ENCODE results near the gene ZNF223.

DNA sequence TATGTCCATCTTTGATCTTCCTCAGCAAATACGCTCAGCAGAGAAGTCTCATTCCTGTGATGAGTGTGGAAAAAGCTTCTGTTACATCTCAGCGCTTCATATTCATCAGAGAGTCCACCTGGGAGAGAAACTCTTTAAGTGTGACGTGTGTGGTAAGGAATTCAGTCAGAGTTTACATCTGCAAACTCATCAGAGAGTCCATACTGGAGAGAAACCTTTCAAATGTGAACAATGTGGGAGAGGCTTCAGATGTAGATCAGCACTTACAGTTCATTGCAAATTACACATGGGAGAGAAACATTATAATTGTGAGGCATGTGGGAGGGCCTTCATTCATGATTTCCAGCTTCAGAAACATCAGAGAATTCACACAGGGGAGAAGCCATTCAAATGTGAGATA is 14.5 kb downstream of the ZNF223 start:
- no peak for TF ChIP-seq POLR2A (IDR thresholded peaks at IDR 0.05)
- TF ChIP-seq, protein P1, sequence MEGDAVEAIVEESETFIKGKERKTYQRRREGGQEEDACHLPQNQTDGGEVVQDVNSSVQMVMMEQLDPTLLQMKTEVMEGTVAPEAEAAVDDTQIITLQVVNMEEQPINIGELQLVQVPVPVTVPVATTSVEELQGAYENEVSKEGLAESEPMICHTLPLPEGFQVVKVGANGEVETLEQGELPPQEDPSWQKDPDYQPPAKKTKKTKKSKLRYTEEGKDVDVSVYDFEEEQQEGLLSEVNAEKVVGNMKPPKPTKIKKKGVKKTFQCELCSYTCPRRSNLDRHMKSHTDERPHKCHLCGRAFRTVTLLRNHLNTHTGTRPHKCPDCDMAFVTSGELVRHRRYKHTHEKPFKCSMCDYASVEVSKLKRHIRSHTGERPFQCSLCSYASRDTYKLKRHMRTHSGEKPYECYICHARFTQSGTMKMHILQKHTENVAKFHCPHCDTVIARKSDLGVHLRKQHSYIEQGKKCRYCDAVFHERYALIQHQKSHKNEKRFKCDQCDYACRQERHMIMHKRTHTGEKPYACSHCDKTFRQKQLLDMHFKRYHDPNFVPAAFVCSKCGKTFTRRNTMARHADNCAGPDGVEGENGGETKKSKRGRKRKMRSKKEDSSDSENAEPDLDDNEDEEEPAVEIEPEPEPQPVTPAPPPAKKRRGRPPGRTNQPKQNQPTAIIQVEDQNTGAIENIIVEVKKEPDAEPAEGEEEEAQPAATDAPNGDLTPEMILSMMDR (IDR thresholded peaks at IDR 0.05 in 4 of 5, conservative IDR thresholded peaks at IDR 0.05 in 1 of 5): no peak

Measured in gastrocnemius medialis (tissue), 4 donors.